ENCODE data around the gene SH3RF1. TPM values are rescaled to one million over a fixed set of nuclear protein-coding genes. Genes with fewer than 3 reads are reported as not detected.

Gene SH3RF1
- total RNA-seq, 1 experiment from 2014 or later = 11.5 TPM

DNA sequence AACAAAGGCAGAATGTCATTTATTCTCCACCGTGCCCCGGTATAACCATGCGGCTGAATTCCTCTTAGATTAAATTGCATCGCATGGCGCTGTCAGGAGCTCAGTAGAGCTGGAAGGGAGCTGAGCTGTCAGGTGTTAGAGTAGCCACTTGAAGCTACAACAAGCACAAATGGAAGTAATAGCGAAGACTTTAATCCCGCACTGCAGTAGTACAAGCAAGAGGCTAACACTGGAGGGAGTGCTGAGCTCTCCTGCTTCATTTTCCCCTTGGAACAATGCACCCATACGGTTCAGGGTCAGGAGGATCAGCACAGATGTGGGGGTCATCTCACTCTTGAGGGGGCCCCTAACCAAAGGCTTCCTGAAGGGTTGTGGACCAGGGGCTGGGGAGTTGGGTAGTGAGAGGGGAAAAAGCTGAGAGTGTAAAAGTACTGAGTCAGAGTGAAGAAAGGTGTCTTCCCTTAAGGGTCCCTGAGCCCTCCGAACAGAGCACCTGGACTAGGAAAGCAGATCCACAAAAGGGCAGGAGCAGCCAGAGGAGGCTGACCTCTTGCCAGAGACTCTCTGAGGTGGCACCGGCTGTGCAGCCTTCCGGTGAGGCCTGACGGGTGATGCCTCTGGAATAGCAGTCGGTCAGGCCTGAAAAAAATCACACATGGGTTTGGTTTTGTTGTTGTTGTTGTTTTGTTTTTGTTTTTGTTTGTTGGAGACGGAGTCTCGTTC, 224.7 kb downstream of the SH3RF1 start:
- BruUV-seq (replicated peaks) = no TSS peak
- in situ Hi-C loops (cut with HindIII; ENCODE audit: low pct_unique_long_range_greater_than_20kb, low sequenced_read_pairs) = no loop called here
- Histone ChIP-seq H3K27ac (ENCODE audit: low read length) (no peak overlapping the region), H3K4me3 (ENCODE audit: low read depth in 2 of 2, low read length in 2 of 2) (no peak overlapping the region), H3K4me1 (ENCODE audit: control insufficient read depth, insufficient read depth, low read length) (no peaks in the 10 kb centered on the region), H3K9me3 (ENCODE audit: control insufficient read depth, insufficient read depth, low read depth, low read length) (no peaks in the 10 kb centered on the region), H3K27me3 (ENCODE audit: control insufficient read depth, insufficient read depth, low read length) (no peaks in the 10 kb centered on the region), H3K36me3 (ENCODE audit: control insufficient read depth, insufficient read depth, low read length) (no peaks in the 10 kb centered on the region)
- intact Hi-C loops (cut with micrococcal nuclease; ENCODE audit: unreplicated experiment) = no loop called here
- DNase-seq (ENCODE audit: low read depth, low spot score) (no peak), ATAC-seq (peak; percentile 72; the same call in 1 of the 2 replicates)
- ChIA-PET CTCF (no interaction called here), POLR2A (no interaction called here)
- TF ChIP-seq POLR2AphosphoS5 (IDR thresholded peaks at IDR 0.05; ENCODE audit: low read depth, low read length) = no peak
- TF ChIP-seq CTCF (IDR thresholded peaks at IDR 0.05) = peak; percentile 41; the same call in 1 of the 2 replicates
- no peak for TF ChIP-seq TCF7L2 (IDR thresholded peaks at IDR 0.05; ENCODE audit: low read depth, low read length)

DNA sequence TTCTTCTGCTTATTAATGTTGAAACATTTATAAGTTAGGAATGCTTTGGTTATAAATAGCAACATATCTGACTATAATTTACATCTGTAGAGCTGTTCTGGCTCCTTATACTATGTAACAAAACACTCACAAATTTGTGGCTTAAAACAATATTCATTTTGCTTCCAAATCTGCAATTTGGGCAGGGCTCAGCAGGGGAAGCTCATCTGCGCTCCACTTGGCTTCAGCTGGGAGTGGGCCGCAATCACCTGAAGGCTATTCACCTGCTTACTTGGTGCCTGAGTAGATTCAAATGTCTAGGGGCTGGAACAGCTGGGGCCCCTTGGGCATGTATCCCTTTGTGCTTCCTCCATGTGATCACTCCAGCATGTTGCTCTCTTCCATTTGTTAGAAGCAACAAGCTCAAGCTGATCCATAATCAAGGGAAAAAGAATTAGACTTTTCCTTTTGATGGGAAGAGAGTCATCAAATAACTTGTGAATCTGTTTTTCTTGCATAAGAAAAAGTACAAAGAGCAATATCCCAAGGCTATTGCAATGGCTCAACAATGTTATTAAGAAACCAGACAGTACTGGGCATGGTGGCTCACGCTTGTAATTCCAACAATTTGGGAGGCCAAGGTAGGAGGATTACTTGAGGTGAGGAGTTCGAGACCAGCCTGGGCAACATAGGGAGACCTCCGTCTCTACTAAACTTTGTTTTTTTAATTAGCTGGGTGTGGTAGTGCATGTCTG, 225.9 kb downstream of the SH3RF1 start:
- Histone ChIP-seq H3K4me1 (ENCODE audit: control insufficient read depth, insufficient read depth, low read length) (no peaks in the 10 kb centered on the region), H3K4me3 (ENCODE audit: low read depth in 2 of 2, low read length in 2 of 2) (no peak overlapping the region), H3K27me3 (ENCODE audit: control insufficient read depth, insufficient read depth, low read length) (no peaks in the 10 kb centered on the region), H3K36me3 (ENCODE audit: control insufficient read depth, insufficient read depth, low read length) (no peaks in the 10 kb centered on the region), H3K9me3 (ENCODE audit: control insufficient read depth, insufficient read depth, low read depth, low read length) (no peaks in the 10 kb centered on the region), H3K27ac (ENCODE audit: low read length) (no peak overlapping the region)
- TF ChIP-seq CTCF (IDR thresholded peaks at IDR 0.05) (no peak), POLR2AphosphoS5 (IDR thresholded peaks at IDR 0.05; ENCODE audit: low read depth, low read length) (no peak), SIN3A (IDR thresholded peaks at IDR 0.05; ENCODE audit: borderline replicate concordance, insufficient read depth, low read depth, low read length) (no peak)
- DNase-seq (ENCODE audit: low read depth, low spot score) = no peak
- CTCF ChIA-PET = interaction anchor here (0.6 kb wide), 1 partner anchor 448 kb away, joined by 4 read pairs; no protein-coding TSS in a partner anchor
- BruUV-seq (replicated peaks) = no TSS peak
- no peak for ATAC-seq
- intact Hi-C loops (cut with micrococcal nuclease; ENCODE audit: unreplicated experiment) (no loop called here), in situ Hi-C loops (cut with HindIII; ENCODE audit: low pct_unique_long_range_greater_than_20kb, low sequenced_read_pairs) (no loop called here)
- POLR2A ChIA-PET = no interaction called here
